Type B pancreatic cell (in vitro differentiated cells): ENCODE data around the gene LCN1. TPM values are rescaled to one million over a fixed set of nuclear protein-coding genes. Genes with fewer than 3 reads are reported as not detected.

Experiments used
- DNase-seq: peaks from one replicate; pipeline ENCODE4 v3.0.0; 2021; ENCODE audit warnings: mixed read lengths; ENCODE audit not compliant: unreplicated experiment; ENCODE audit errors: extremely low spot score
- H3K27ac Mint-ChIP-seq: 2 replicates; pipeline ENCODE4 v1.8.0; 2021; ENCODE audit warnings: mild to moderate bottlenecking, mixed read lengths
- H3K27me3 Mint-ChIP-seq: 2 replicates; pipeline ENCODE4 v1.8.0; 2021; ENCODE audit warnings: mixed read lengths
- H3K36me3 Mint-ChIP-seq: 2 replicates; pipeline ENCODE4 v1.8.0; 2021; ENCODE audit warnings: mixed read lengths
- H3K4me1 Mint-ChIP-seq: one replicate; pipeline ENCODE4 v1.8.0; 2021; ENCODE audit warnings: mixed read lengths; ENCODE audit not compliant: unreplicated experiment
- H3K4me3 Mint-ChIP-seq: 2 replicates; pipeline ENCODE4 v1.8.0; 2021; ENCODE audit warnings: mild to moderate bottlenecking, mixed read lengths
- H3K9me3 Mint-ChIP-seq: 2 replicates; pipeline ENCODE4 v1.8.0; 2021; ENCODE audit warnings: mixed read lengths
- CTCF ChIP-seq: fragments of 200-600 bp; sonication (generic); conservative IDR thresholded peaks from 2 replicates; pipeline ENCODE4 v1.5.0; 2021; ENCODE audit warnings: antibody characterized with exemption, mild to moderate bottlenecking
- long read RNA-seq: library from polyadenylated mRNA; unstranded; transcript quantifications from one replicate; pipeline ENCODE4 v2.0.0, GENCODE V29; 2020
- total RNA-seq: library from RNA; stranded (reverse); gene quantifications from 2 replicates; pipeline ENCODE4 v1.2.1, GENCODE V29; 2021; ENCODE audit warnings: low replicate concordance

Gene LCN1
- not detected in 2 replicates for total RNA-seq
- long read RNA-seq, result 0 reads

- TF ChIP-seq CTCF, result no peak
- Mint-ChIP-seq H3K27ac (no peak within 1 kb of the TSS), H3K9me3 (no peaks in the 10 kb centered on the region), H3K4me1 (no peaks in the 10 kb centered on the region), H3K27me3 (no peaks in the 10 kb centered on the region), H3K4me3 (no peak within 1 kb of the TSS), H3K36me3 (no peaks in the 10 kb centered on the region)
- peak; percentile 61 for DNase-seq
These were observed at the start of gene LCN1 for GRCh38 chr9:135520916-135521607. Gene LCN1 (plus strand): TSS chr9:135521440. CDS start chr9:135521498, 58 bp downstream.

GRCh38 chr9:135471791-135472640 is 49.2 kb upstream of the LCN1 start:
- no peak for TF ChIP-seq CTCF
- peak overlapping the region; percentile 79 for H3K4me3 Mint-ChIP-seq
- peaks cover 18% of the 10 kb centered on the region for H3K4me1 Mint-ChIP-seq
- no peaks in the 10 kb centered on the region for H3K9me3 Mint-ChIP-seq
- peaks cover 4% of the 10 kb centered on the region for H3K27me3 Mint-ChIP-seq
- no peaks in the 10 kb centered on the region for H3K36me3 Mint-ChIP-seq
- H3K27ac Mint-ChIP-seq, result peak overlapping the region; percentile 76
- DNase-seq, result no peak

DNA sequence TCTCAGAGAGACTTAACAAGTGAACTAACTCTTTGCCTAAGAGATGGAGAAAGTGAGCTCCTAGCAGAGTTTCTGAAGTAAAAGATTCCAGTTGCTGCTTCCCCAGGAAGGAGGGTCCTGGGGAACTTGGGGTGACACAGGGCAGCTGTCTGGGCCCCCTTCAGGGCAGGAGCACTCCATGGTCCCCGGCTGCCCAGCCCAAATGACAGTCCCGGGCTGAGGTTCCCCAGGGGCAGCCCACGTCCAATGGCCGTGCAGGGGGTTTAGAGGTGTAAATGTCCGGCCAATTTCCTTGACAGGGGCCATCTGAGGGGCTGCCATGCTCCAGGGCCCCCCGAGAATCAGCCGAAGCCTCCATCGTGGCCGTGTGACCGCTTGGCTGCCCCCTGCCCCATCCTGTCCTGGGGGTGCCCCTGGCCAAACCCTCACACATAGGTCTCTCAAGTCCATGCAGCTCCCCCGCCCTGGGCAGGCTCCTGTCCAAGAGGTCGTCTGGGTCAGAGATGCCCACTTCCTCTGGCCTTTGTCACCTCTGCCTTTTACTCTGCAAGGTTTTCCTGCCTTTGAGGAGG is 47.2 kb upstream of the LCN1 start:
- H3K4me1 Mint-ChIP-seq, result peaks cover 13% of the 10 kb centered on the region
- H3K36me3 Mint-ChIP-seq, result no peaks in the 10 kb centered on the region
- no peak for DNase-seq
- peaks cover 4% of the 10 kb centered on the region for H3K27me3 Mint-ChIP-seq
- H3K9me3 Mint-ChIP-seq, result no peaks in the 10 kb centered on the region
- H3K4me3 Mint-ChIP-seq, result no peak overlapping the region
- no peak overlapping the region for H3K27ac Mint-ChIP-seq
- no peak for TF ChIP-seq CTCF

GRCh38 chr9:135474915-135475314 is 46.3 kb upstream of the LCN1 start:
- Mint-ChIP-seq H3K27me3 (peaks cover 4% of the 10 kb centered on the region), H3K4me1 (peaks cover 10% of the 10 kb centered on the region), H3K9me3 (no peaks in the 10 kb centered on the region), H3K4me3 (no peak overlapping the region), H3K27ac (no peak overlapping the region), H3K36me3 (no peaks in the 10 kb centered on the region)
- DNase-seq, result no peak
- peak; percentile 77 for TF ChIP-seq CTCF

GRCh38 chr9:135476561-135477355 is 44.5 kb upstream of the LCN1 start:
- H3K27me3 Mint-ChIP-seq, result peaks cover 2% of the 10 kb centered on the region
- TF ChIP-seq CTCF, result no peak
- DNase-seq, result no peak
- H3K4me3 Mint-ChIP-seq, result peak overlapping the region; percentile 34
- peaks cover 7% of the 10 kb centered on the region for H3K4me1 Mint-ChIP-seq
- H3K36me3 Mint-ChIP-seq, result no peaks in the 10 kb centered on the region
- H3K27ac Mint-ChIP-seq, result no peak overlapping the region
- H3K9me3 Mint-ChIP-seq, result no peaks in the 10 kb centered on the region
